HG02588 (cell line): ENCODE data around the gene NAB1.
"Not testable (repeated sequence)": the region's sequence is repeated elsewhere in the genome, so short reads cannot be mapped to it uniquely, and the experiment has no call there.

ENCODE experiments used
- ATAC-seq: cut with Tn5 transposase; IDR thresholded peaks from one replicate; pipeline ENCODE4 v1.9.1; 2021; ENCODE audit warnings: mild to moderate bottlenecking, moderate library complexity; ENCODE audit not compliant: unreplicated experiment

Gene NAB1, protein sequence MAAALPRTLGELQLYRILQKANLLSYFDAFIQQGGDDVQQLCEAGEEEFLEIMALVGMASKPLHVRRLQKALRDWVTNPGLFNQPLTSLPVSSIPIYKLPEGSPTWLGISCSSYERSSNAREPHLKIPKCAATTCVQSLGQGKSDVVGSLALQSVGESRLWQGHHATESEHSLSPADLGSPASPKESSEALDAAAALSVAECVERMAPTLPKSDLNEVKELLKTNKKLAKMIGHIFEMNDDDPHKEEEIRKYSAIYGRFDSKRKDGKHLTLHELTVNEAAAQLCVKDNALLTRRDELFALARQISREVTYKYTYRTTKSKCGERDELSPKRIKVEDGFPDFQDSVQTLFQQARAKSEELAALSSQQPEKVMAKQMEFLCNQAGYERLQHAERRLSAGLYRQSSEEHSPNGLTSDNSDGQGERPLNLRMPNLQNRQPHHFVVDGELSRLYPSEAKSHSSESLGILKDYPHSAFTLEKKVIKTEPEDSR

DNA sequence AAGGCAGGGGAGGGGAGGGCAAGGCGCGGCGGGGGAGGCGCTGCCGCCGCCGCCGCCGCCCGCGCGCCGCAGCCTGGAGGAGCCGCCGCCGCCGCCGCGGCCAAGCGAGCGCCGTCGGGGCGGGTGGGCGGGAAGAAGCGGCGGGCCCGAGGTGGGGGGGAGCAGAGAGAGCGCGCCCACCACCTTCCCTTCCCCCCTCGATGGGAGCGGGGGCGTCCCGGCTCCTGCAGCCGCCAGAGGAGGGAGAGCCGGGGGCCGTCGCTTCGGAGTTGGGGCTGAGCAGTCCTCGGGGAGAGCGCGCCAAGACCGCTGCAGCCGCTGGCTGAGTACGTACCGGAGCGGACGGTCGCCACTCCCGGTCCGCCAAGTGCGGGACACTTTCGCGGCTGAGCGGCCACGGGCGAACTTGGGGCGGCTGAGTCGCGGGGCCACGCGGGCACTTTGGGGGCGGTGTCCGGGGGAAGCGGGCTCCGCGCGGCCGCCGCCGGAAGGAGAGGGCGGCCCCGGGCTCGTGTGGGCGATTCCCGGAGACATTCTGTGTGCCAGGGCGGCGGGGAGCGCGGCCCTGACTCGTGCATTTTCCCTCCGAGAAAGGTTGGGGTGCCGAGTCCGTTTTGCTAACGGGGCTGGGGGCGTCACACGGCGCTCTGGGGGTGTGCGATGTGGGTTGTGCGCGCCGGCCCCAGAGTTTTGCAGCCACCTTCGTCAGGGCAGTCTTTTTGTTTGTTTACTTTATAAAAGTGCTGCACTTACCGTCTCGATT is at the start of gene NAB1:
NAB1 (plus strand) TSS at position 49 of the 763 bp plus-strand sequence. CDS start 10,094 bp downstream, outside the sequence.
- peak; percentile 38 for ATAC-seq

DNA sequence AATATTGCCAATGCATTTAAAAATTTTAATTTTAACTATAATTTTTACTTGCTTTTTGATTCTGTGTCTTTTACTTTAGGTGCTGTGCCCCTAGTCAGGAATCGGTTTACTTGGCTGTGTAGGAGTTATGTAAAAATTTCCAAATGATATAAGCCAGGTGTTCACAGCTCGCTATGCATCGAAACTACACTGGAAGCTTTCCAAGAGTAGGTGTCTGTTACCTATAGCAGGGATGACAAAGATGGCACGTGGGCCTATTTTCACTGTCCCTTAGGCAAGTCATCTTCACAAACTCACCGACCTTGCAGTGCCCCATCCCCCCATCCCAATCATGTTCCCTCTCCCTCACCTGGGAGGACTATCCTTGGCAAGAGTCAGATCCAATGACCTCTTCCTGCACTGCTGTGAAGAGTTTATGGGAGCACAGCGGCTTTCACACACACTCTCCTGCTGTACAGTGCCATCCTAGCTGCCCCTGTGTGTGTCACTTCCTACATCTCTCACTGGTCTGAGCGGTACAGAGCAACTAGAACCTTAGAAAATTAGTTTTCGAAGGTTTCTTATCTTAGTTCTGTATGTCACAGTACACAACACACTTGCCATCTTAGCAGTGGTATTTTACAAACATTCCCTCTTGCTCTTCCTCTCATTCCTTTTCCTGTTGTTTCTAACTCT is 49.2 kb upstream of the NAB1 start:
- ATAC-seq: no peak

DNA sequence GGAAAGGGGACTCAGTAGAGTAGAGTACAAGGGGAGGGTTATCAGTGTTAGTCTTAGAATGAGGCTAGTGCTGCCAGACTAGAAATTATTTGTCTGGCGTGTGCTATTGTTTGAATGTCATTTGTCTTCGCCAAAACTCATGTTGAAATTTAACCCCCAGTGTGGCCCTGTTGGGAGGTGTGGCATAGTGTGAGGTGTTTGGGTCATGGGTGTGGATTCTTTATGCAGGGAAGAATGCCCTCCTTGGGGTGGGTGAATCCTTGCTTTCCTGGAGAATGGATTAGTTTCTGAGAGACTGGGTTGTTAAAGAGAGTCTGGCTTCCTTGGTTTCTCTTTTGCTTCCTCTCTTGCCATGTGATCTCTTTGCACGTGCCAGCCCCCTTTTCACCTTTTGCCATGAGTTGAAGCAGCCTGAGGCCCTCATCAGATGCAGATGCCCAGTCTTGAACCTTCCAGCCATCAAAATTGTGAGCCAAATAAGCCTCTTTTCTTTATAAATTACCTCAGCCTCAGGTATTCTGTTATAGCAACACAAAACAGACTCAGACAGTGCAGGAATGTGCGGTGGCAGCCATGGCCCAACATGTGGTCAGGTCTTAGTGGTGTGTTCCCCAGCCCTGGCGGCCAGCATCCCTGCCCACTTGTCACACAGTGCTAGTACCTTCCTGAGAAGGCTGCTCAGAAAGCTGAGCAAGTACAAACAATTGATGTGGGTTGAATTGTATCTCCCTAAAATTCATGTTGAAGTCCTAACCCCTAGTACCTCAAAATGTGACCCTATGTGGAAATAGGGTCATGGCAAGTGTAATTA is 48.4 kb upstream of the NAB1 start:
- ATAC-seq: no peak

DNA sequence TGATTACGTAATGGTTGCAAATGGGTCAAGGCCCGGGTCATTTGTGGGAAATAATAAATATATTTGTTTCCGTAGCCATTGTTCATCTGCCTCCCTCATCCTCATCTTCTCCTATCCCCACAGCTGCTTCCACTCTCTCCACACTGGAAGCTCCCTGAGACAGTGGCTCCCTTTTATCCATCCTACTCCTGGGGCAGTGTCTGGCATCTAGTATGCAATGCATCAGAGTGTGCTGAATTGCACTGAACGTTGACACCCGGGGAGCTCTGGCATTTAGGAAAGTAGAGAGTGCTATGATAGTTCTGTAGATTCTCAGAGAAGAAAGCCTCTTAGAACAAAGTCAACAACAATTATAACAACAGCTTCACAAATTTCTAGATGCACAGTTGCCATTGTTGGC is 45.5 kb upstream of the NAB1 start:
- ATAC-seq: no peak

DNA sequence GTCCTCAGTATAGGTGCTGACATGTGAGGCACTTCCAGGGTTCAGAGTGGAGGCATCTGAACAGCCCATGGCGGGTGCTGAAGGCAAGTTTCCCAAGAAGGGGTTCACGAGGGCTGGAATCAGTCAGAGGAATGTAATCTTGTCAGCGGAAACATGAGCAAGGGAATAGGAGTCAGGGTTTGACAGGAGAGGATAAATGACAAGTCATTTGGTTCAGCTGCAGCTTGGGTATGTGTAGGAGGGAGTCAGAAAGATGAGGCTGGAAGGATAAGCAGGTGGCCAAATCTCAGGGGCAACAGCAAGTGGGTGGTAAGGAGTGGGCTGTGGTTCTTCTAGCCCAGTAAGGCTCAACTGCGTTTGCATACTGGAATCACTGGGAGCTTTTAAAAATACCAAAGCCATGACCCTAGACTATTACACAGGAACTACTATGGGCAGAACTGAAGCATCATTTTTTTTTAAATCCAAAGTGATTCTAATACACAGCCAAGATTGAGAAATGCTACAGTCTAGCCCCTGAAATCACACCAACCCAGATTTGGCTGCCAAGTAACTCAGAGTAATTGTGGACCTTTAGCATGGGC is 41.8 kb upstream of the NAB1 start:
- no peak for ATAC-seq

DNA sequence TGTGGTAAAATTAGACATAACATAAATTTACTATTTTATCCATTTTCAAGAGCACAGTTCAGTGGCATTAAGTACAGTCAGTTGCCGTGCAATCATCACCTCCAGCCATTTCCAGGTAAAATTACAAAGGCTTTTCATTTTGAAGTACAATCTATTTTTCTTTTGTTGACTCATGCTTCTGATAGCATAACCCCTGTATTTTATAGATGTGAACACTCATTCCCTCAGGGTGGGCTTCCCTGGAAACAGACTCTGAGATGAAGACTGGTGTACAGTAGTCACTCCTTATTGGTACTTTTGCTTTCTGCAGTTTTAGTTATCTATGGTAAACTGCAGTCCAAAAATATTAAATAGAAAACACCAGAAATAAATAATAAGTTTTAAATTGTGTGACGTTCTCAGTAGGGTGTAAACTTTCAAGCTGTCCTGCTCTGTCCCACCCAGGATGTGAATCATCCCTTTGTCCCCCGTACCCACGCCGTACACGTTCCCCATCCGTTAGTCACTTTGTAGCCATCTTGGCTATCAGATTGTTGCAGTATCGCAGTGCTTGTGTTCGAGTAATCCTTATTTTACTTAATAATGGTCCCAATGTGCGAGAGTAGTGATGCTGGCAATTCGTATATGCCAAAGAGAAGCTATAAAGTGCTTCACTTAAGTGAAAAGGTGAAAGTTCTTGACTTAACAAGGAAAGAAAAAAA is 41.1 kb upstream of the NAB1 start:
- no peak for ATAC-seq

DNA sequence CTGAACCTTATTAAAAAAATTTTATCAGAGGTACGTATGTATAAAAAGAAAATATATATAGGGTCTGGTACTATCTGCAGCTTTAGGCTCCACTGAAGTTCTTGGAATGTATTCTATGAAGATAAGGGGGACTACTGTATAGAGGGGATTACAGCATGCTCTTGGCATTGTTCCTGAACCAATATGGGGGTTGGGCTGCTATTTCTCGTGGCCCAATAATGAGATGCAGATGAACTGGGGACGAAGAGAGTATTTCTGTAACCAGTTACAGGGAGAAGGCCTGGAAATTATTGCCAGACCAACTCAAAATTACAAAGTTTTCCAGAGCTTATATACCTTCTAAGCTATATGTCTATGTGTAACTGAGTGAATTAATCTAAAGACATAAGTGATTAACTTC is 40.0 kb upstream of the NAB1 start:
- not testable (repeated sequence) for ATAC-seq

DNA sequence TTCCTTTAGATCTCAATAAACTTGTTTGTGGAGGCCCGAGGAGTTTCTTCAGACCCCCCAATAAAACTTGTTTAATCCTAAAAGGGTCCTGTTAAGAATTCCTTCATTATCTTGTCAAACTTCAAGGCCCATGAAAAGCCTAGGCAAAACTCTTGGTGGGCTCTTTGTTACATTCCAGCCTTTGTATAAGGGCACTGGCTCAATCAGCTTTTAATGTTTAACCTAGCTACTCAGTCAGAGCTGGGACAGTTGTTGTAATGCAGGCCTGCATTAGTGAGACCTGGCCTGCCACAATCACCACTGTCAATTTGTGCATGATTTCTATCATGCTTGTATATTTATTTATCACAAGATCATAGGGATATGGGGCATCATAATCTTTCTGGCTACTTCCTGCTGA is 39.5 kb upstream of the NAB1 start:
- ATAC-seq: not testable (repeated sequence)

DNA sequence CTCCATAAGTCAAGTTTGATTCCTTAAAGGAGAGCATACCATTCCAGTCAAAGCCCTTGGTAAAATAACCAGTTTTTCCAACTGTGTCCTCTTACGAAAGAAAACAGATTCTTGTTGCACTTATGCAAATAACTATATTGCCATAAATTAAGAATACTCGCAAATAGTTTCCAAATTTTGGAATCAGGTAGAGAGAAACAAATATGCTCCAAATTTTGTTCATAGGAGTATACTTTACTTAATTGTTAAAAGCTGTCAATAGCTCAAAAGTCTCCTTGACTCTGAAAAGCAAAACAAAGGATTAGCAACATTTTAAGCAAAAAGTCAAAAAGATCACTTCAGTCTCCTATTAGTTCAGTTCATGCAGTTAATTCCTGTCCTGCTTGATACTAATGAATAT is 38.4 kb upstream of the NAB1 start:
- not testable (repeated sequence) for ATAC-seq

DNA sequence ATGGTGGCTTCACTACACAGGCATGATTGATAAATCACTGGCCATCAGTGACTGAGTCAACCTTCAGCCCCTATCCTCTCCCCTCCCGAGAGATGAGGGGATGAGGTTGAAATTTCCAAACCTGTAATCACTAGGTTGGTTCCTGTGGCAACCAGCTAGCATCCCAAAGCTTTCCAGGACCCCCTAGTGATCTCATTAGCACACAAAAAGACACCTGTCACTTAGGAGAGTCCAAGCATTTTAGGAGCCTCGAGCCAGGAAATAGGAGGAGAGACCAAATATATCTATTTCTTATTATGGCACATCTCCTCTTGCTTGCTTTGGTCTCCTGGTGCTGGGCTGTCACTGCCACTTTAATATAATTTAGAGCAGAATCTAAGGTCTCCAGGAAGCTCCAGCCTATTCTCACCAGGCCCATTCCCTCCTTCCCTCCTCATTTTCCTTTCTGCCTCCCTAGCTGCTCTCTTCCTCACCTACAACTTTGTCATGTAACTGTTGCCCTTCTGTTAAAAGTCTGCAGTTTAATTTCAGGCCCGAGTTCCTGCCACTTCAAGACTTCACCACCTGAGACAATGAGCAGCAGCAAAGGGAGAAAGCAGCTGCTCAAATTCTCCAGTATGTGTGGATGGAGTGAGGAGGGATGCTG is 33.2 kb upstream of the NAB1 start:
- ATAC-seq: no peak

DNA sequence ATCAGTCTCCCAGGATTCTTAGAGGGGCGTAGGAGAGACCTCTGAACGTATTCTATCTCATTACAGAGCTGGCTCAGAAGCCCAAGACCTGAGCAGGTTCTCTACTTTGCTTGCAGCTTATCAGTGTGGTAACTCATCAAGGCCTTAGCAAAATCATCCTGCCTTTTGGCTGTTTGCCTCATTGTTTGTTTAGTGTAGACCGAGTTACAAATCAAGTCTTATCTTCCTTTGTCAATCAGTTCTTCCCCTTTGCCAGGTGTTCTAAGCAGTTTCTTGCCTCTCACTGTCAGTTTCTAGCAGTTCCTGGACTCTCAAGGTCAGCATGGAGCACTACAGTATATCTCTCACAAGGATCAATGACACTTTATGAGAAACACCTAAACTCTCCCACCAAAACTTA is 30.9 kb upstream of the NAB1 start:
- ATAC-seq: no peak

DNA sequence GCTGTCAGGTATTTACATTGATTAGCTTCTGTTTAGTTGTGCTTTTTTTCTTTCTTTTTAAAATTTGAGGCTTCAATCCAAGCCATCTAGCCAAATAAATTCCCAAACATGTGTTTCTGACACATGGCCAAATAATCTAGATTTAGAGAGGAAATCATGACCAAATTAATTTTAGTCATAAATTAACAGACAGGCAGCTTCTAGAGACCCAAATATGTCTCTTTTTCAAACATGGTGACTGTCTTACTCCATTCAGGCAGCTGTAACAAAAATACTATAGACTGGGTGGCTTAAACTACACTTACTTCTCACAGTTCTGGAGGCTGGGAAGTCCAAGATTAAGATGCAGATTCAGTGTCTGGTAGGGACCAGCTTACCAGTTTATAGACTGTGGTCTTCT is 23.2 kb upstream of the NAB1 start:
- no peak for ATAC-seq

DNA sequence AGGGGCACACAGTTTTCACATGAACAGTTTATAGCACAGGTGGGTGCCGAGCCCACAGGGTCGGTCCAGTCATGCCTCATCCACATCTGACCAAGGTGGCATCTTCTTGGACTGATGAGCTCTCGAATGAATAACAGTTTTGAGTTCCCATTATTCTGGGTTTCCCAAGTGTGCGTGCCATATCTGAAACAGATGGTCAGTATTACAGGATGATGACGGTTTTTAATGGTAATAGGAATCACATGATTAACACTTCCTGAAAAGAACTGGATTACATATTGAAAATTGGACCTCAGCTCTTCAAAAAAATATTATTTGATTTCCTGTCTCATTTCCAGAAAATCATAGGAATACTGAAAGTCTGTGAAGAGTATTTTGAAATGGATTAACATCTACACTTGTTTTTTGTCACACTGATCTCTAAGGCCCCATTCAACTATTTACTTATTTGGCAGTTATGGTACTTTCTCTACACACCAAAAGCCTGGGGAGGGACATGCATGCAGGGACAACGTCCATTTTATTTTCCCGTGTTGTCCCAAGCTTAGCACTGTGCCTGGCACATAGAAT is 22.2 kb upstream of the NAB1 start:
- ATAC-seq: no peak

DNA sequence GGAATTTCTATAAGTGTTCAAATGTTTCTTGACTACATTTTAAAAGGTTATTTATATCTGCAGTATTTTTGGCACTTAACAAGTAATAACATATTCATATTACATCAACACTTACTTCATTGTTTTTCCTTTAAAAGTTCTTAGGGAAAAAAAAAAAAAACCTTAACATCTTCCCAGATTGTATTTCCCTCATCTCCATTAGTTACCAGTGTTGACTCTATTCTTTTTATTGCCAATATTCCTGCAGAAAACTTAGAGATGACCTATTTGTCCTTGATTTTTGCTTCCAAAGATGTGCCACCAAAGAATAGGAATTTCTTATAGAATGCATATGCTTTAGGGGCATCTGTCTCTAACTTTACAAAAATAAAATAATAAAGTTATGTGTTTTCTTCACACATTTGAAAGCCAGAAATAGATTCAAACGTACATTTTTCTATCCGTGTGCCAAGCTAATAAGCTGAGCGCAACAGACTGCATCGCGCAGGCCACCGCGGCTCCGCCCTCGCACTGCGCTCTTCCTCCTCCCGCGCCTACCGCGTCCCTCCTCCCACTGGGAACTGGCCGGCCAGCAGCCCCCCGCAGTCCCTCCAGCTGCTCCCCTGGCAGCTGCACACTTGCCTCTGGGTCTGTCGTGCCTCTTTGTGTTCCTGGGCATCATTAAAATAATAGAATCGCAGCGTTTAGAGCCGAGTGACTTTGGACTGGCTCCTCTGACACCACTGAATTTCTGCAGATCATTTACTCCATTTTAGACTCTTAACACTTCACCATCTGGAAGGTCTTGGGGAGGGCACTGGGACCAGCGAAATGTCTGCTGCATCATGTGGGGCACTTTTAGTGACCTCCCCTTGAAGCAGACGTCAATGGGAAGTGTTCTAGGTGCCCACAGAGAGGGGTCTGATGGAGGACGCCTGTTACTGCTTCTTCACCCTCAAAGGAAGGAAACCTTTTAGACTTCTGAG is 21.2 kb upstream of the NAB1 start:
- no peak for ATAC-seq

DNA sequence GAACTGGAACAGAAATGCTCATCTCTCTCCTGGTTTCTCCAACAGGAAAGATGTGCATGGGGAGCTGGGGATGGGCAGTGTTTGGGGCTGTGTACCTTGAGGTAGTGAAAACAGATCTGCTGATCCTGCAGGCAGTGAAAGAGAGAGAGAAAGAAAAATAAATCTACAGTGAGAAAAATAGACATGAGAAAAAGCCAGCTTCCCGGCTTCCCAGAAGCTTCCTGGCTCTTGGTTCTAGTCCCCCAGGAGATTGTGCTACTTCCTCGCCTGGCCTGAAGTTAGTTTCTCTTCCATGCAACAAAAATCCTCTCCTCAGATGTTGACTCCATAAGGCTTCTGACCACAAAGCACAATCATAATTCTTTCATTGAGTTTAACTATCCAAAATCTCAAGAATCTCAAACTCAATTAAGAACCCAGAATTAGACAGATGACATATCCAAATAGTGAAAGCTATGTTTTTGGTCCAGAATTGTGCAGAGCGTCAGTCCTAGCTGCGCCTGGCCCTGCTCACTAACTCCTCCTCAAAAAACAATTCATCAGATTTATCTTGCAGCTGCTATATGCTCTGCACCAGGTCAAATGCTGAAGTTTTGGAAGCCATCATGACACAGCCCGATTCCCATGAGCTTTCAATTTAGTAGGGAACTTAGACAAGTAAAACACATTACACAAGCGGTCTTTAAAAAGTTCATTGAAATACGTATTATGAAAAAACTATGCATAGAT is 20.1 kb upstream of the NAB1 start:
- no peak for ATAC-seq

DNA sequence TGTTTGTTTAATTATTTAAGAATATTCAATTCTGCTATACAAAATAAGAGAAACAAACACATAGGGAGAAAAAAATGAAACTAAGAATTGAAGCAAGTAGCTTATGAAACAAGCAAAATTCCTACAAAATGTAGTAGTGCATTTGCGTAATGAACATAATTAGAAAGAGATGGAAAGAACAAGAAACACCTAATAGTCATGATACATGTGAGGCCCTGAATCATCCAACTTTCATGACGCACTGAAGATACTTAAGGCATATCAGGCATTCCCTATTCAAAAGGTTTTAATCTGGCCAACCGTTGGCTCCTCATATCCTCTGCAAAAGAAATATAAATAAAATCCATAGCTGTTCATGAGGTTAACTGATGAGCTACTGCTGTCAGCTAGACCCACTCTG is 14.5 kb upstream of the NAB1 start:
- no peak for ATAC-seq

DNA sequence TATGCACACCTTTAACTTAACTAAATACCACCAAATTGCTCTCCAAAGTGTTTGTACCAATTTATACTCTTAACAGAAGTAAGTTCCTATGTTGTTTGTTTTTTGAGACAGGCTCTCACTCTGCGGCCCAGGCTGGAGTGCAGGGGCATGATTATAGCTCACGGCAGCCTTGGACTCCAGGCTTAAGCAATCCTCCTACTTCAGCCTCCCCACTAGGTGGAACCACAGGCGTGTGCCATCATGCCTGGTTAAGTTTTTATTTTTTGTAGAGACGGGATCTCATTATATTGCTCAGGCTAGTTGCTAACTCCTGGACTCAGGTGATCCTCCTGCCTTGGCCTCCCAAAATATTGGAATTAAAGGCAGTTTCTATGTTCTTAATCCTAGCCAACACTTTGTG is 13.1 kb upstream of the NAB1 start:
- ATAC-seq: no peak
